Naive thymus-derived CD4-positive, alpha-beta T cell (primary cell): ENCODE measurements around the gene HELT. TPM values are rescaled to one million over a fixed set of nuclear protein-coding genes. Genes with fewer than 3 reads are reported as not detected.

Experiments used
- ATAC-seq: fragments of 150-1000 bp; cut with Tn5 transposase; 2 replicates; pipeline ENCODE4 v1.10.0; 2021; ENCODE audit warnings: mild to moderate bottlenecking, moderate library complexity
- CTCF ChIA-PET: fragments of 350-600 bp; sonication (Branson Sonifier 250); formaldehyde crosslinking; loops from one replicate; lab custom pipeline; 2021; ENCODE audit warnings: antibody characterized with exemption; lab: Charles Lee
- POLR2A ChIA-PET: fragments of 350-600 bp; sonication (Branson Sonifier 250); formaldehyde crosslinking; loops from one replicate; lab custom pipeline; 2021; ENCODE audit warnings: antibody characterized with exemption, inconsistent platforms; lab: Charles Lee
- DNase-seq, 9 donors: peaks; one replicate each; pipeline versions ENCODE4 v3.0.0 to v3.0.0-alpha.2; 2020 to 2022; ENCODE audit warnings: mixed read lengths in 1 of 9
- H3K27ac ChIP-seq: one replicate; pipeline ENCODE4 v1.7.0; 2013; ENCODE audit warnings: mild to moderate bottlenecking, low read depth, low read length, moderate library complexity
- H3K27me3 ChIP-seq, 2 donors: one replicate each; pipeline ENCODE4 v1.7.0; 2013; ENCODE audit warnings: low read length in 2 of 2, mild to moderate bottlenecking in 2 of 2, moderate library complexity in 2 of 2; ENCODE audit not compliant: control insufficient read depth in 2 of 2, insufficient read depth in 2 of 2
- H3K36me3 ChIP-seq, 3 experiments: 1 replicate in 2 of 3; 2 replicates in 1 of 3; pipeline ENCODE4 v1.7.0; 2013; ENCODE audit warnings: low read length in 3 of 3, mild to moderate bottlenecking in 3 of 3, moderate library complexity in 1 of 3; ENCODE audit not compliant: insufficient read depth in 3 of 3, control insufficient read depth in 2 of 3
- H3K4me1 ChIP-seq, 2 donors: one replicate each; pipeline ENCODE4 v1.7.0; 2013; ENCODE audit warnings: low read length in 2 of 2, mild to moderate bottlenecking in 2 of 2, moderate library complexity in 1 of 2; ENCODE audit not compliant: control insufficient read depth in 2 of 2, insufficient read depth in 2 of 2
- H3K4me3 ChIP-seq: 2 replicates; pipeline ENCODE4 v1.7.0; 2013; ENCODE audit warnings: mild to moderate bottlenecking, low read length
- H3K9me3 ChIP-seq, 3 experiments: 1 replicate in 2 of 3; 2 replicates in 1 of 3; pipeline ENCODE4 v1.7.0; 2013; ENCODE audit warnings: low read length in 3 of 3; ENCODE audit not compliant: control insufficient read depth in 2 of 3
- H3K27ac Mint-ChIP-seq, 9 donors: one replicate each; pipeline ENCODE4 v1.8.0; 2020 to 2022; ENCODE audit warnings: mixed read lengths in 9 of 9, mild to moderate bottlenecking in 8 of 9, moderate library complexity in 5 of 9, inconsistent platforms in 2 of 9
- H3K27me3 Mint-ChIP-seq, 5 donors: one replicate each; pipeline ENCODE4 v1.8.0; 2021 to 2022; ENCODE audit warnings: mixed read lengths in 5 of 5, mild to moderate bottlenecking in 1 of 5
- H3K36me3 Mint-ChIP-seq, 5 donors: one replicate each; pipeline ENCODE4 v1.8.0; 2020 to 2022; ENCODE audit warnings: mixed read lengths in 5 of 5, mild to moderate bottlenecking in 3 of 5, inconsistent platforms in 1 of 5
- H3K4me1 Mint-ChIP-seq, 7 donors: one replicate each; pipeline ENCODE4 v1.8.0; 2020 to 2022; ENCODE audit warnings: mixed read lengths in 7 of 7, mild to moderate bottlenecking in 3 of 7, inconsistent platforms in 1 of 7
- H3K4me3 Mint-ChIP-seq, 10 donors: one replicate each; pipeline ENCODE4 v1.8.0; 2020 to 2022; ENCODE audit warnings: mild to moderate bottlenecking in 10 of 10, mixed read lengths in 10 of 10, moderate library complexity in 6 of 10, inconsistent platforms in 2 of 10
- H3K9me3 Mint-ChIP-seq, 11 donors: one replicate each; pipeline ENCODE4 v1.8.0; 2020 to 2022; ENCODE audit warnings: mixed read lengths in 11 of 11, mild to moderate bottlenecking in 4 of 11, inconsistent platforms in 1 of 11, moderate library complexity in 1 of 11
- intact Hi-C, 2 donors: fragments of 100-400 bp; cut with micrococcal nuclease; formaldehyde crosslinking; loops; one replicate each; pipeline ENCODE4 v1.15.1; 2023
- polyA plus RNA-seq, 2 donors: library from polyadenylated mRNA; unstranded; fragments of 300-500 nt; fragmentation: Illumina TruSeq; gene quantifications; one replicate each; pipeline ENCODE4 v1.2.3, GENCODE V29; 2021
- total RNA-seq, 6 experiments: library from RNA in 5 of 6; stranded (reverse) in 5 of 6; gene quantifications; 1 replicate in 5 of 6; 2 replicates in 1 of 6; pipeline ENCODE4 v1.2.3 and lab custom pipeline; 2021 to 2026

HELT gene
- total and polyA plus RNA-seq, 7 experiments from 2014 or later: not detected

GRCh38 chr4:184978211-184978610, 40.1 kb upstream of the HELT start:
- Histone ChIP-seq H3K9me3 (no peaks in the 10 kb centered on the region), H3K27me3 (no peaks in the 10 kb centered on the region), H3K4me1 (peaks cover 9 to 11% of the 10 kb centered on the region in 2 donors), H3K27ac (no peak overlapping the region), H3K36me3 (no peaks in the 10 kb centered on the region), H3K4me3 (no peak overlapping the region)
- ATAC-seq (no peak), DNase-seq (no peak)
- peaks cover 0 to 5% (median 0%) of the 10 kb centered on the region in 5 donors for H3K36me3 Mint-ChIP-seq
- CTCF ChIA-PET: no interaction called here
- H3K27ac Mint-ChIP-seq: no peak overlapping the region
- peaks cover 0 to 15% (median 6%) of the 10 kb centered on the region in 5 donors for H3K27me3 Mint-ChIP-seq
- peaks cover 0 to 4% (median 0%) of the 10 kb centered on the region in 11 donors for H3K9me3 Mint-ChIP-seq
- intact Hi-C loops: no loop called here
- H3K4me1 Mint-ChIP-seq: peaks cover 0 to 3% (median 0%) of the 10 kb centered on the region in 7 donors
- no peak overlapping the region for H3K4me3 Mint-ChIP-seq
- POLR2A ChIA-PET: interaction anchor here (0.6 kb wide), 1 partner anchor 38 kb away, joined by 3 read pairs; no protein-coding TSS in a partner anchor

- Histone ChIP-seq H3K27me3 (no peaks in the 10 kb centered on the region), H3K4me3 (no peak overlapping the region), H3K4me1 (peaks cover 15 to 17% of the 10 kb centered on the region in 2 donors), H3K36me3 (no peaks in the 10 kb centered on the region), H3K27ac (no peak overlapping the region), H3K9me3 (no peaks in the 10 kb centered on the region)
- POLR2A ChIA-PET: interaction anchor here (0.7 kb wide), 1 partner anchor 1278 kb away, joined by 3 read pairs; no protein-coding TSS in a partner anchor
- no peak overlapping the region for H3K27ac Mint-ChIP-seq
- peaks cover 0 to 15% (median 5%) of the 10 kb centered on the region in 5 donors for H3K27me3 Mint-ChIP-seq
- H3K9me3 Mint-ChIP-seq: peaks cover 0 to 4% (median 0%) of the 10 kb centered on the region in 11 donors
- intact Hi-C loops: no loop called here
- ATAC-seq: no peak
- H3K36me3 Mint-ChIP-seq: peaks cover 0 to 5% (median 0%) of the 10 kb centered on the region in 5 donors
- no peak for DNase-seq
- no peak overlapping the region for H3K4me3 Mint-ChIP-seq
- CTCF ChIA-PET: no interaction called here
- H3K4me1 Mint-ChIP-seq: peaks cover 0 to 2% (median 0%) of the 10 kb centered on the region in 7 donors
Observed at GRCh38 chr4:184979461-184980124, 38.7 kb upstream of the HELT start.

- ChIA-PET CTCF (no interaction called here), POLR2A (interaction anchor here (0.7 kb wide), 1 partner anchor 1278 kb away, joined by 3 read pairs; no protein-coding TSS in a partner anchor)
- peaks cover 0 to 15% (median 0%) of the 10 kb centered on the region in 5 donors for H3K27me3 Mint-ChIP-seq
- H3K4me1 ChIP-seq: peaks cover 15 to 17% of the 10 kb centered on the region in 2 donors
- H3K27me3 ChIP-seq: no peaks in the 10 kb centered on the region
- H3K4me3 ChIP-seq: no peak overlapping the region
- no peaks in the 10 kb centered on the region for H3K9me3 ChIP-seq
- DNase-seq (no peak), ATAC-seq (no peak)
- H3K27ac ChIP-seq: no peak overlapping the region
- no peak overlapping the region for H3K4me3 Mint-ChIP-seq
- intact Hi-C loops: no loop called here
- peaks cover 0 to 5% (median 0%) of the 10 kb centered on the region in 5 donors for H3K36me3 Mint-ChIP-seq
- H3K9me3 Mint-ChIP-seq: peaks cover 0 to 4% (median 0%) of the 10 kb centered on the region in 11 donors
- no peaks in the 10 kb centered on the region for H3K36me3 ChIP-seq
- H3K27ac Mint-ChIP-seq: no peak overlapping the region
- H3K4me1 Mint-ChIP-seq: peaks cover 0 to 2% (median 0%) of the 10 kb centered on the region in 7 donors
Observed at GRCh38 chr4:184980261-184980660, 38.0 kb upstream of the HELT start.

GRCh38 chr4:184983672-184984356, 34.5 kb upstream of the HELT start:
- H3K4me3 ChIP-seq: peak overlapping the region; percentile 50
- H3K4me1 ChIP-seq: peaks cover 15 to 17% of the 10 kb centered on the region in 2 donors
- Mint-ChIP-seq H3K4me1 (peaks cover 0 to 2% (median 0%) of the 10 kb centered on the region in 7 donors), H3K27me3 (peaks cover 0 to 6% (median 0%) of the 10 kb centered on the region in 5 donors), H3K9me3 (no peaks in the 10 kb centered on the region), H3K27ac (no peak overlapping the region), H3K4me3 (no peak overlapping the region), H3K36me3 (no peaks in the 10 kb centered on the region)
- H3K36me3 ChIP-seq: no peaks in the 10 kb centered on the region
- H3K27ac ChIP-seq: no peak overlapping the region
- ChIA-PET CTCF (interaction anchor here (0.6 to 1.0 kb wide), 3 partner anchors 194 to 618 kb away, joined by 3 read pairs; no protein-coding TSS in a partner anchor), POLR2A (no interaction called here)
- ATAC-seq (peak; percentile 60), DNase-seq (peak in 6 of 9 donors; percentile 37 to 56 (median 48))
- no peaks in the 10 kb centered on the region for H3K9me3 ChIP-seq
- no peaks in the 10 kb centered on the region for H3K27me3 ChIP-seq
- intact Hi-C loops: loop anchor here (1.0 to 2.0 kb wide), 4 partner anchors 159 to 720 kb away; partner anchors contain the start of gene ACSL1 (in 1 of the 2)

GRCh38 chr4:184987493-184988031, 30.7 kb upstream of the HELT start:
- CTCF ChIA-PET: no interaction called here
- Mint-ChIP-seq H3K9me3 (no peaks in the 10 kb centered on the region), H3K4me3 (no peak overlapping the region), H3K36me3 (no peaks in the 10 kb centered on the region), H3K4me1 (no peaks in the 10 kb centered on the region), H3K27me3 (no peaks in the 10 kb centered on the region), H3K27ac (no peak overlapping the region)
- Histone ChIP-seq H3K9me3 (no peaks in the 10 kb centered on the region), H3K27ac (no peak overlapping the region), H3K4me3 (no peak overlapping the region), H3K4me1 (peaks cover 13% of the 10 kb centered on the region in 2 donors), H3K36me3 (no peaks in the 10 kb centered on the region), H3K27me3 (no peaks in the 10 kb centered on the region)
- no peak for ATAC-seq
- DNase-seq: no peak
- intact Hi-C loops: no loop called here
- POLR2A ChIA-PET: no interaction called here

GRCh38 chr4:184988611-184989010, 29.7 kb upstream of the HELT start:
- peaks cover 2 to 3% of the 10 kb centered on the region in 2 donors for H3K4me1 ChIP-seq
- H3K4me3 ChIP-seq: no peak overlapping the region
- DNase-seq (no peak), ATAC-seq (no peak)
- POLR2A ChIA-PET: no interaction called here
- no peaks in the 10 kb centered on the region for H3K36me3 ChIP-seq
- H3K9me3 Mint-ChIP-seq: no peaks in the 10 kb centered on the region
- no peaks in the 10 kb centered on the region for H3K27me3 Mint-ChIP-seq
- H3K9me3 ChIP-seq: no peaks in the 10 kb centered on the region
- no peaks in the 10 kb centered on the region for H3K36me3 Mint-ChIP-seq
- no peaks in the 10 kb centered on the region for H3K27me3 ChIP-seq
- H3K27ac ChIP-seq: no peak overlapping the region
- H3K4me1 Mint-ChIP-seq: no peaks in the 10 kb centered on the region
- CTCF ChIA-PET: interaction anchor here (0.6 kb wide), 1 partner anchor 239 kb away, joined by 3 read pairs; no protein-coding TSS in a partner anchor
- intact Hi-C loops: no loop called here
- H3K4me3 Mint-ChIP-seq: no peak overlapping the region
- H3K27ac Mint-ChIP-seq: no peak overlapping the region
